ENCODE data around the gene SMURF2.

Gene SMURF2

DNA sequence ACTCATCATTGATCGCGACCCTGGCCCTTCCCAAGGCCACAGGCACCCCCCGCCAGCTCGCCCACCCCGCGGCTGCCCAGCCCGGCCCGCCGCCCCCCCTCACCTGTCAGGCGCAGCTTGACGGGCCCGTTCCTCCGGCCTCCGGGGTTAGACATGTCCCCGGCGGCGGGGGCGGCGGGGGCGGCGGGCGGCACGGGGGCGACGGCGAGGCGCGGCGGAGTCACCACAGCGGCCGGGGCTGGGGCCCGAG is 456 bp downstream of the SMURF2 start:
- TF ChIP-seq, protein P1, sequence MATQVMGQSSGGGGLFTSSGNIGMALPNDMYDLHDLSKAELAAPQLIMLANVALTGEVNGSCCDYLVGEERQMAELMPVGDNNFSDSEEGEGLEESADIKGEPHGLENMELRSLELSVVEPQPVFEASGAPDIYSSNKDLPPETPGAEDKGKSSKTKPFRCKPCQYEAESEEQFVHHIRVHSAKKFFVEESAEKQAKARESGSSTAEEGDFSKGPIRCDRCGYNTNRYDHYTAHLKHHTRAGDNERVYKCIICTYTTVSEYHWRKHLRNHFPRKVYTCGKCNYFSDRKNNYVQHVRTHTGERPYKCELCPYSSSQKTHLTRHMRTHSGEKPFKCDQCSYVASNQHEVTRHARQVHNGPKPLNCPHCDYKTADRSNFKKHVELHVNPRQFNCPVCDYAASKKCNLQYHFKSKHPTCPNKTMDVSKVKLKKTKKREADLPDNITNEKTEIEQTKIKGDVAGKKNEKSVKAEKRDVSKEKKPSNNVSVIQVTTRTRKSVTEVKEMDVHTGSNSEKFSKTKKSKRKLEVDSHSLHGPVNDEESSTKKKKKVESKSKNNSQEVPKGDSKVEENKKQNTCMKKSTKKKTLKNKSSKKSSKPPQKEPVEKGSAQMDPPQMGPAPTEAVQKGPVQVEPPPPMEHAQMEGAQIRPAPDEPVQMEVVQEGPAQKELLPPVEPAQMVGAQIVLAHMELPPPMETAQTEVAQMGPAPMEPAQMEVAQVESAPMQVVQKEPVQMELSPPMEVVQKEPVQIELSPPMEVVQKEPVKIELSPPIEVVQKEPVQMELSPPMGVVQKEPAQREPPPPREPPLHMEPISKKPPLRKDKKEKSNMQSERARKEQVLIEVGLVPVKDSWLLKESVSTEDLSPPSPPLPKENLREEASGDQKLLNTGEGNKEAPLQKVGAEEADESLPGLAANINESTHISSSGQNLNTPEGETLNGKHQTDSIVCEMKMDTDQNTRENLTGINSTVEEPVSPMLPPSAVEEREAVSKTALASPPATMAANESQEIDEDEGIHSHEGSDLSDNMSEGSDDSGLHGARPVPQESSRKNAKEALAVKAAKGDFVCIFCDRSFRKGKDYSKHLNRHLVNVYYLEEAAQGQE (IDR thresholded peaks at IDR 0.05; ENCODE audit: insufficient read depth in 1 of 2, low read depth in 2 of 2, low read length in 2 of 2), result no peak
- no peak for TF ChIP-seq SIN3A (IDR thresholded peaks at IDR 0.05; ENCODE audit: borderline replicate concordance, insufficient read depth, low read length)
- TF ChIP-seq FOXP2 (optimal IDR thresholded peaks at IDR 0.05; ENCODE audit: borderline replicate concordance, extremely low read depth, extremely low read length, insufficient read depth), result no peak
- no peak for TF ChIP-seq POLR2AphosphoS5 (IDR thresholded peaks at IDR 0.05; ENCODE audit: low read depth, low read length)

DNA sequence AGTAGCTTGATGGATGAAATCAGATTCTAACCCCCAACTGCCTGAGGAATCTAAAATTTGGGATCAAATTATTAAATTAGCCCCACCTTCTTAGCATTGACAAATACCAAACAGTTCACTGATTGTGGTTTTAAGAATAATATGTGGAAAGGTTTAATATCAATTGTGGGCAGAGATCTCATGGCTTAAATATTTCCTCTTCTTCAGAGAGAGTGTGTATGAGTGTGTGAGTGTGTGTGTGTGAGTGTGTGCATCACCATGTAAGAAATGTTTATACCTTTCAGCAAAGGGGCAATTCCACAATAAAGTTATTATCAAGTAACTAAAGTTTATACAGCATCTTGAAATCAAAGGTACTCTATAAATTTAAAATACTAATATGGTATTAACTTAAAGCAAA is 3.2 kb downstream of the SMURF2 start:
- TF ChIP-seq POLR2AphosphoS5 (IDR thresholded peaks at IDR 0.05; ENCODE audit: low read depth, low read length) (no peak), FOXP2 (optimal IDR thresholded peaks at IDR 0.05; ENCODE audit: borderline replicate concordance, extremely low read depth, extremely low read length, insufficient read depth) (no peak), TAF1 (IDR thresholded peaks at IDR 0.05; ENCODE audit: borderline replicate concordance, insufficient read depth, low read length) (no peak), SIN3A (IDR thresholded peaks at IDR 0.05; ENCODE audit: borderline replicate concordance, insufficient read depth, low read length) (no peak)
- TF ChIP-seq, protein P1 (IDR thresholded peaks at IDR 0.05; ENCODE audit: insufficient read depth in 1 of 2, low read depth in 2 of 2, low read length in 2 of 2), result no peak

DNA sequence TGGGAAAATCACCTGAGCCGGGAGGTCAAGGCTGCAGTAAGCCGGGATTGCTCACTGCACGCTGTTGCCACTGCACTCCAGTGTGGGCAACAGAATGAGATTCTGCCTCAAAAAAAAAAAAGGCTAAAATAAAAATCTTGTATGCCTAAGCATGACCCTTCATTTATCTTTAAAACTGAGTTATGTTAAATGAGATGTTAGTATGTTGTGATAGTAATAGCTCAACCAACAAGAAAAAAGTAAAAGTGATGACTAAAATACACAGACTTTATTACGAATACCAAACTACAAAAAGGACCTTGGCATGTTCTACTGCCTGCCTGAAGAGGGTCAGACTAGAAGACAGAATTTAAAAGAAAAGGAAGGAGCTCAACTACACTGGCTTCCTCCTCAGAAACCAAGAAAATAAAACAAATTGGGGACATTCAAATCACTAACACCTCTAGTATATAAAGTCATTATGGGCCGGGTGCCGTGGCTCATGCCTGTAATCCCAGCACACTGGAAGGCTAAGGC is 4.4 kb downstream of the SMURF2 start:
- no peak for TF ChIP-seq FOXP2 (optimal IDR thresholded peaks at IDR 0.05; ENCODE audit: borderline replicate concordance, extremely low read depth, extremely low read length, insufficient read depth)
- no peak for TF ChIP-seq SIN3A (IDR thresholded peaks at IDR 0.05; ENCODE audit: borderline replicate concordance, insufficient read depth, low read length)
- TF ChIP-seq, protein P1 (IDR thresholded peaks at IDR 0.05; ENCODE audit: insufficient read depth in 1 of 2, low read depth in 2 of 2, low read length in 2 of 2), result no peak
- TF ChIP-seq POLR2AphosphoS5 (IDR thresholded peaks at IDR 0.05; ENCODE audit: low read depth, low read length), result no peak
- no peak for TF ChIP-seq TAF1 (IDR thresholded peaks at IDR 0.05; ENCODE audit: borderline replicate concordance, insufficient read depth, low read length)

DNA sequence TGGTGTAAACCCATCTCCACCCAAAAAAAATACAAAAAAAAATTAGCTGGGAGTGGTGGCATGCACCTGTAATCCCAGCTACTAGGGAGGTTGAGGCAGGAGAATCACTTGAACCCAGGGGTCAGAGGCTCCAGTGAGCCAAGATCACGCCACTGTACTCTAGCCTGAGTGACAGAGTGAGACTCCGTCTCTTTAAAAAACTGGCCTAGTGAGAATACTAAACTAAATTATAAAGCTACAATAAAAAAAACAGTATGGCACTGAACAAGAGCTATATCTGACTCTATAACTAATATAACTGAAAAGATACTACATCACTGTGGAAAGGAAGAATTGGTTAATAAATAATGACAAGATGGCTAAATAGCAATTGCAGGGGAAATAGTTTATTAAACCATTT is 6.4 kb downstream of the SMURF2 start:
- TF ChIP-seq FOXP2 (optimal IDR thresholded peaks at IDR 0.05; ENCODE audit: borderline replicate concordance, extremely low read depth, extremely low read length, insufficient read depth) (no peak), TAF1 (IDR thresholded peaks at IDR 0.05; ENCODE audit: borderline replicate concordance, insufficient read depth, low read length) (no peak), POLR2AphosphoS5 (IDR thresholded peaks at IDR 0.05; ENCODE audit: low read depth, low read length) (no peak), SIN3A (IDR thresholded peaks at IDR 0.05; ENCODE audit: borderline replicate concordance, insufficient read depth, low read length) (no peak)
- TF ChIP-seq, protein P1 (IDR thresholded peaks at IDR 0.05; ENCODE audit: insufficient read depth in 1 of 2, low read depth in 2 of 2, low read length in 2 of 2), result no peak

DNA sequence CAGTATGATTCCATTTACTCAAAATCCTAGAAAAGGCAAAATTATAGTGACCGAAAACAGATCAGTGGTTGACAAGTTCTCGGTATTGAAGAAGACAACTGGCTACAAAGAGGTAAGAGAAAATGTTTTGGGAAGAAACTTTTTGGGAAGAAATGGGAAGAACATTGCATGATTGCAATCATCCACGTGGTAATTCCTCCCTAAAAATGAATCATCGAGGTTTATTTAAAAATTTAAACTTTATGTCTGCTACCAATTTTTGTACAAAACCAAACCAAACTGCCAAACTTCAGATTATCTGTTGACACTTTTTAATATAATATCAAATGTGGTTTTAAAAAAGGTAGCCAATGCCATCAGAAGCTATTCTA is 8.1 kb downstream of the SMURF2 start:
- TF ChIP-seq FOXP2 (optimal IDR thresholded peaks at IDR 0.05; ENCODE audit: borderline replicate concordance, extremely low read depth, extremely low read length, insufficient read depth) (no peak), TAF1 (IDR thresholded peaks at IDR 0.05; ENCODE audit: borderline replicate concordance, insufficient read depth, low read length) (no peak), POLR2AphosphoS5 (IDR thresholded peaks at IDR 0.05; ENCODE audit: low read depth, low read length) (no peak), SIN3A (IDR thresholded peaks at IDR 0.05; ENCODE audit: borderline replicate concordance, insufficient read depth, low read length) (no peak)
- TF ChIP-seq, protein P1 (IDR thresholded peaks at IDR 0.05; ENCODE audit: insufficient read depth in 1 of 2, low read depth in 2 of 2, low read length in 2 of 2), result no peak
